Choroid plexus epithelial cell (primary cell): ENCODE data around the gene SERGEF.

Source experiments
- DNase-seq: peaks from one replicate; pipeline ENCODE4 v3.0.0-alpha.2; 2010; ENCODE audit warnings: low read depth
- H3K4me3 ChIP-seq: 2 replicates; pipeline ENCODE4 v1.5.1; 2011; ENCODE audit warnings: low read depth, mild to moderate bottlenecking, control low read depth, low read length, moderate library complexity
- CTCF ChIP-seq: conservative IDR thresholded peaks from 2 replicates; pipeline ENCODE4 v1.5.1; 2011; ENCODE audit warnings: low read depth, mild to moderate bottlenecking, control low read depth, inconsistent platforms, low read length, moderate library complexity

Gene SERGEF

GRCh38 chr11:17750013-17750800 is 262.6 kb downstream of the SERGEF start:
- no peak for TF ChIP-seq CTCF

GRCh38 chr11:17748761-17749721 is 263.8 kb downstream of the SERGEF start:
- TF ChIP-seq CTCF: no peak
- DNase-seq: no peak
- no peak overlapping the region for H3K4me3 ChIP-seq

More at GRCh38 chr11:17750013-17750800, 262.6 kb downstream of the SERGEF start:
- no peak for DNase-seq
- no peak overlapping the region for H3K4me3 ChIP-seq

- H3K4me3 ChIP-seq: no peak overlapping the region
- DNase-seq: no peak
- no peak for TF ChIP-seq CTCF
These were observed 264.8 kb downstream of the SERGEF start for GRCh38 chr11:17748044-17748443.

- H3K4me3 ChIP-seq: no peak overlapping the region
- no peak for TF ChIP-seq CTCF
- no peak for DNase-seq
These were observed 265.5 kb downstream of the SERGEF start for GRCh38 chr11:17747131-17747955.

GRCh38 chr11:17746096-17746495 is 266.8 kb downstream of the SERGEF start:
- H3K4me3 ChIP-seq: no peak overlapping the region
- no peak for TF ChIP-seq CTCF
- DNase-seq: no peak

GRCh38 chr11:17745023-17745772 is 267.6 kb downstream of the SERGEF start:
- no peak overlapping the region for H3K4me3 ChIP-seq
- no peak for TF ChIP-seq CTCF
- no peak for DNase-seq
